Lung (tissue), 12 donors: ENCODE results near the gene DIPK1C. TPM values are rescaled to one million over a fixed set of nuclear protein-coding genes. Genes with fewer than 3 reads are reported as not detected.

Source experiments
- ATAC-seq: fragments of 200-7000 bp; cut with Tn5 transposase; one replicate; pipeline ENCODE4 v1.9.1; 2020; ENCODE audit warnings: moderate number of reproducible peaks; ENCODE audit not compliant: insufficient read depth, low FRiP score
- DNase-seq, 3 donors: peaks; one replicate each; pipeline ENCODE4 v3.0.0-alpha.2; 2013 to 2017
- H3K27ac ChIP-seq, 2 donors: one replicate each; pipeline ENCODE4 v1.5.1; 2013; ENCODE audit warnings: mild to moderate bottlenecking in 2 of 2, moderate library complexity in 2 of 2, control low read depth in 1 of 2, inconsistent platforms in 1 of 2, low read depth in 1 of 2, low read length in 1 of 2
- H3K27me3 ChIP-seq, 3 donors: one replicate each; pipeline ENCODE4 v1.5.1; 2013; ENCODE audit warnings: low read length in 2 of 3; ENCODE audit not compliant: control insufficient read depth in 3 of 3, insufficient read depth in 3 of 3
- H3K36me3 ChIP-seq, 4 donors: one replicate each; pipeline ENCODE4 v1.5.1; 2013; ENCODE audit warnings: low read length in 4 of 4, mild to moderate bottlenecking in 1 of 4, moderate library complexity in 1 of 4; ENCODE audit not compliant: control insufficient read depth in 4 of 4, insufficient read depth in 4 of 4
- H3K4me1 ChIP-seq, 5 donors: one replicate each; pipeline ENCODE4 v1.5.1; 2013; ENCODE audit warnings: low read length in 5 of 5, mild to moderate bottlenecking in 2 of 5, moderate library complexity in 1 of 5; ENCODE audit not compliant: control insufficient read depth in 5 of 5, insufficient read depth in 5 of 5
- H3K4me3 ChIP-seq: one replicate; pipeline ENCODE4 v1.5.1; 2013; ENCODE audit warnings: mild to moderate bottlenecking, control low read depth, moderate library complexity
- H3K9ac ChIP-seq, 2 donors: one replicate each; pipeline ENCODE4 v1.5.1; 2013; ENCODE audit warnings: low read length in 2 of 2, control low read depth in 1 of 2; ENCODE audit not compliant: insufficient read depth in 1 of 2
- H3K9me3 ChIP-seq, 4 donors: one replicate each; pipeline ENCODE4 v1.5.1; 2013; ENCODE audit warnings: low read length in 3 of 4, mild to moderate bottlenecking in 1 of 4, moderate library complexity in 1 of 4; ENCODE audit not compliant: control insufficient read depth in 4 of 4, insufficient read depth in 3 of 4
- CTCF ChIP-seq: IDR thresholded peaks from 2 replicates; pipeline ENCODE4 v1.5.1; 2012; ENCODE audit warnings: mild to moderate bottlenecking; ENCODE audit errors: control extremely low read depth, extremely low read depth
- WGBS, 2 donors: extraction: QIAGEN DNeasy Blood & Tissue Kit; methylation state at CpG; one replicate each; pipeline ENCODE4 v1.1.7; 2013; 5-methylcytosine and 5-hydroxymethylcytosine counted together
- polyA plus RNA-seq, 2 donors: library from polyadenylated mRNA; stranded (reverse); fragments of 200-250 nt; gene quantifications; one replicate each; pipeline ENCODE4 v1.2.1, GENCODE V29; 2013
- total RNA-seq, 2 donors: library from RNA; depleted of rRNA in 1 of 2; stranded (reverse); fragments of >200 nt in 1 of 2; gene quantifications; one replicate each; pipeline ENCODE4 v1.2.1, GENCODE V29; 2014 to 2021
- donor health status: control.
- donor health status: control.
- donor health status: Bipolar disorder and iron deficiency.
- donor health status: healthy.
- donor health status: DM: yes; HTN: yes; CAD: no.

Gene DIPK1C
- total and polyA plus RNA-seq, 4 donors = 0.02 TPM; not detected in 3

GRCh38 chr18:74482697-74483096, 25.6 kb upstream of the DIPK1C start:
- H3K27me3 ChIP-seq = no peaks in the 10 kb centered on the region
- ATAC-seq (no peak), DNase-seq (no peak)
- no peak for TF ChIP-seq CTCF
- no peak overlapping the region for H3K27ac ChIP-seq
- no peak overlapping the region for H3K9ac ChIP-seq
- WGBS, 2 donors = 91 to 93% methylated on average over 11 of the region's 11 CpGs
- no peaks in the 10 kb centered on the region for H3K9me3 ChIP-seq
- H3K4me1 ChIP-seq = peaks cover 0 to 5% (median 0%) of the 10 kb centered on the region in 5 donors
- no peaks in the 10 kb centered on the region for H3K36me3 ChIP-seq
- no peak overlapping the region for H3K4me3 ChIP-seq

GRCh38 chr18:74480149-74480651, 23.1 kb upstream of the DIPK1C start:
- 81 to 88% methylated on average over 7 of the region's 7 CpGs for WGBS, 2 donors
- ATAC-seq (no peak), DNase-seq (no peak)
- Histone ChIP-seq H3K9ac (no peak overlapping the region), H3K4me3 (no peak overlapping the region), H3K27ac (no peak overlapping the region), H3K27me3 (no peaks in the 10 kb centered on the region), H3K36me3 (no peaks in the 10 kb centered on the region), H3K9me3 (no peaks in the 10 kb centered on the region), H3K4me1 (peaks cover 0 to 2% (median 0%) of the 10 kb centered on the region in 5 donors)
- no peak for TF ChIP-seq CTCF

DNA sequence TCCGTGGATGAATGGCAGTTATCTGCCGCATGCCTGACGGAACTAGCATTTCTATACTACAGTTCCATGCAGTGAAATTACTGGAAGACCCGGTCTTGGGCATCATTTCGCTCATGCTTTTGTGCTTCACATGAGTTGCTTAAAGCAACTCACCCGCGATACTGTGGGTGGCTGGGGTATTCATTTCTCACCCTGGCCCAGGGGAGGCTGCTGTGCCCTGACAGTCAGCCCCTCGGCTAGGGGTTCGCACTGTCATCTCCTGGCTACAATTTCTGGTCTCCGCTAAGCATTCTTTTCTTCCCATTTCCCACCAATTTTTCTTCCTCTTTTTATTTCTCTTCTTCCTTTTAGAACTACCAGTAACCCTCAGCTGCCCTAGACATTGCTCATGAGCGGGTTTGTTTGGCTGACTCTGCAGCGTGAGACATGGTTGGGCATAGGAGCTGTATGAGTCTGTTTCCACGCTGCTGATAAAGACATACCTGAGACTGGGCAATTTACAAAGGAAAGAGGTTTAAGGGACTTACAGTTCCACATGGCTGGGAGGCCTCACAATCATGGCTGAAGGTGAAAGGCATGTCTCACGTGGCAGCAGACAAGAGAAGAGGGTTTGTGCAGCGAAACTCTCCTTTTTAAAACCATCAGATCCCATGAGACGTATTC, 22.5 kb upstream of the DIPK1C start:
- no peak overlapping the region for H3K4me3 ChIP-seq
- TF ChIP-seq CTCF = no peak
- peaks cover 0 to 2% (median 0%) of the 10 kb centered on the region in 5 donors for H3K4me1 ChIP-seq
- ATAC-seq (no peak), DNase-seq (no peak)
- H3K27ac ChIP-seq = peak overlapping the region in 1 of 2 donors; percentile 6
- H3K9me3 ChIP-seq = no peaks in the 10 kb centered on the region
- H3K9ac ChIP-seq = no peak overlapping the region
- H3K36me3 ChIP-seq = no peaks in the 10 kb centered on the region
- no peaks in the 10 kb centered on the region for H3K27me3 ChIP-seq
- 77 to 90% methylated on average over 16 of the region's 16 CpGs for WGBS, 2 donors
